IPS-18c (cell line): Measurements from ENCODE around the gene RASD1.
A peak's percentile ranks its signal among the peaks of the same experiment; 100 is the strongest.

Experiments
- H3K4me3 ChIP-seq: 2 replicates; pipeline ENCODE4 v1.7.0; 2013; ENCODE audit warnings: low read depth, mild to moderate bottlenecking, low read length, moderate library complexity; ENCODE audit not compliant: insufficient read depth
- H3K9me3 ChIP-seq: one replicate; pipeline ENCODE4 v1.6.1; 2013; ENCODE audit warnings: mild to moderate bottlenecking, low read length, moderate library complexity; ENCODE audit not compliant: control insufficient read depth, insufficient read depth

The RASD1 gene

GRCh38 chr17:17505151-17505550 is 9.0 kb upstream of the RASD1 start:
- Histone ChIP-seq H3K9me3 (no peaks in the 10 kb centered on the region), H3K4me3 (no peak overlapping the region)

DNA sequence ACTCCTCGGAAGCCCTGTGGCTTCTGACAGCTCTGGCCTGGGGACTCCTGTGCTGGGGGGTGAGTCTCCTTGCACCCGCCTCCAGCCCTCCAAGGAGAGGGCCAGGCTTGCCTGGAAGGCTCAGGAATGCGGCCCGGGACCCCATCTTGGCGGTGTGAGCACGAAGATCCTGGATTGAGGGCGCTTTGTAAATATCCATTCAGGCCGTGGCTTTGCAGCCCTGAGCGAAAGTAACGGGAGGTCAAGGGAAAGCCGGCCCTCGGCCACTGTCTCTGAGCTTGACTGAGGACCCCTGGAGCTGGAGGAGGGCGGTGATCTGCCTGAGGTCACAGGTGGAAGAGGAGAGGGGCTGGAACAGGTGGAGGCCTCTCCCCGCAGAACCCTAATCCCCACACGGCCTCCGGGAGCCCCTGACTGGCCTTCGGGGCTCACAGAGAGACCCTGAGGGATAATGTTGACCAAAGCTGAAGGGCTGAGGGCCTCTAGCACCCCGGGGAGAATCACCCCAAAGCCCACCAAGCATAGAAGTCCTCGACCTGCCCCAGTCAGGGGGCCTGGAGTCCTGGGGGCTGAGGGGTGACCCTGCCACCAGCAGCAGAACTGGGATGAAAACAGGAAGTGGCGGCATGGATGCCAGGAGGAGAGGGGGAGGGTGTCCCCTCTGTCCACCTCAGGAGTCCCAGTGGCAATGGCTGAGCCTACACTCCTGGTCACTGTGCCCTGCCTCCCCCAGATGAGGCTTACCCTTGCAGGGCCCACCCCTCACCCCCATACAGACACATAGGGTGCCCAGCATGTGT is 8.3 kb upstream of the RASD1 start:
- H3K9me3 ChIP-seq, result no peaks in the 10 kb centered on the region
- no peak overlapping the region for H3K4me3 ChIP-seq

GRCh38 chr17:17503566-17504130 is 7.5 kb upstream of the RASD1 start:
- no peaks in the 10 kb centered on the region for H3K9me3 ChIP-seq

DNA sequence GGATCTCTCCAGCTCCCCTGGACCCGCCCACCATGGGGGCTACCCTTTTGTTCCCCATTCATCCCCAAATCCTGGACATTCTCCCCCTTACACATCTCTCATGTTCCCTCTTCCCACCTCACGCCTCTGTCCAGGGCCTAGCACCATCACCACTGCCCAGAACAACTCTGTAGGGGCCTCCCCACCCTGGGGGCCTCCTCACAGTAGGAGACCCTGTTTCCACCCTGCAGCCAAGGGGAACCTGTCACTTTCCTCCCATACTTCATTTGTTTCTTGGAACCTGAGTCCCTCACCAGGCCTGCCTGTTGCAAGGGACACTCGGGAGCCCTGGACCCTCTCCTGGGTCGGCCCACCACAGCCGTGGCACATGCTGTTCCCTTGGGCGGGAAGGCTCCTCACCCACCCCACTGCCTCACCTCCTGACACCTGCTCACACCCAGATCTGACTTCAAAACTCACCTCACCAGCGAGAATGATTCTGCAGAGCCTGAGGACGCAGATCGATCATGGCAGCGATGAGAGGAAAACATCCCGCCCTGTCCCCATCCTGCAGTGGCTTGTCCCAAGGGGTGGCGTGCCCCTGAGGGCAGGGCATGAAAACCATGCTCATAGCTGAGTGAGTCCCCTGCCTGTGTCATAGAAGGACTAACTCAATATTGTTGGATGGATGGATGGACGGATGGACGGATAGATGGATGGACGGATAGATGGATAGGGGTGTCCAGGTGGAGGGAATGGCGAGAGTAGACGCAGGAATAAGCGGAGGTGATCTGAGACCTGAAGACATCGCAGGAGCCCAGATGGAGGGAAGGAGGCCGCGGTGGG is 6.8 kb upstream of the RASD1 start:
- Histone ChIP-seq H3K9me3 (no peaks in the 10 kb centered on the region), H3K4me3 (no peak overlapping the region)

More at GRCh38 chr17:17503566-17504130, 7.5 kb upstream of the RASD1 start:
- H3K4me3 ChIP-seq, result no peak overlapping the region

GRCh38 chr17:17500999-17501605 is 4.9 kb upstream of the RASD1 start:
- H3K9me3 ChIP-seq, result no peaks in the 10 kb centered on the region
- H3K4me3 ChIP-seq, result no peak overlapping the region

DNA sequence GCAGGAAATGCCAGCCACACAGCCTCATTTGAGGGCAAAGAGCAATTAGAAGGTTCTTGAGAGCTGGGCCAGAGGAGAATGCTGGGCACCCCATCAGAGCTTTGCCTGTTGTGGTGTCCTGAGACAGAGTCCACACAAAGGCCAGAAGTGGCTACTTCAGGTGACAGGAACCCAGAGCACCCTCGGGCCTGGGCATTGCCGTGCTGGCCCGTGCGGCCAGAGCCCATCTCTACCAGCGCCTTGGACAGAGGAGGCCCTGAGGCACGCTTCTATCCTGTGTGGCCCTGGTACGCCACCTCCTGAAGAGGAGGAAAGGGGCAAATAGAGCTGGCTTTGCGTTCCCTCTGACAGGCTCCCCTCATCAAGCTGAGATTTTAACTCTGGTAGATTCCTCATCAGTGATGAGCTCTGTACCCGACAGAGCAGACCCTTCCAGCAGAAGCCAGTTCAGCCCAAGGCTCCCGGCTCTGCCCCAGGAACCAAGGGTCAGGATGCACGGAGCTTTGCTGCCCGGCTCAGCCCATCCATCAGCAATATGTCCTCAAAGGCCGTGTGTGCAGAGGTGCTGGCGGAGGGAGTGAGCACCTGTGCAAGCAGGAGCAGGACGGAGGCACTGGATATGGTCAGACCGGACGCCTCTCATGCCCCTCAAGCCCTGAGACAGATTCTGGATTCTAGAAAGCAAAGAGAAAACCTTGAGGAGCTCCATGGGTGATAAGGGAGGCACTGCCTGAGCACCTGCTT is 3.4 kb upstream of the RASD1 start:
- no peak overlapping the region for H3K4me3 ChIP-seq
- no peaks in the 10 kb centered on the region for H3K9me3 ChIP-seq

DNA sequence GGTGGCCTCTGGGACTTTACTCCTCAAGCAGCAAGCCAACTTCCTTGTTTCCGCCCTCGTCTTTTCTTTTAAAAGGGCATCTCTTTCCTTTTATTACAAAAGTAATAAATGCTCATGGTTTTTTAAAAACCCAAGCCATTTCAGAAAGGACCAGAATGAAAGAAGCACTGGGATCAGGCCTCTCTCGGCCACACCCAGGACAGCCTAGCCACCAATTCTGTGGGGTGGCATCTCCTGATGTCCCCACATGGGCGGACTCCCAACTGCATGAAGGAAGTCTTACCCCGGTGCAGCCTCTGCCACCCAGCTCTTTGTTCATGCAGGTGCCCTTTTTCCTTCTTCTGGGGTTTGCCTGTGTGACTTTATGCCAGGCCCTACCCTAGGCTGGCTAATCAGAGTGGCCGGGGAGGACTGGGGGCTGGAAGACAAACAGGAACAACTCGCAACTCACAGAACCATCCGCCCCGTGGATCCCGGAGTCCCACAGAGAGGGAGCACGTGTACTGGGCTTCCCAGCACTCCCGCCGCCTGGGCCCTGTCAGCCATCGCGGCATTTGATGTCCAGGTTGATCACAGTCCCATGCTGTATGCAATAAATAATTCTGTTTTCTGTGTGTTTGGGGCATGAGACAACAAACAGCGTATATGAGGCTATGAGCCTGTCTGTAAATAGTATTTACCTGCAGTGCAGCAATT is 2.6 kb upstream of the RASD1 start:
- Histone ChIP-seq H3K4me3 (no peak overlapping the region), H3K9me3 (no peaks in the 10 kb centered on the region)

DNA sequence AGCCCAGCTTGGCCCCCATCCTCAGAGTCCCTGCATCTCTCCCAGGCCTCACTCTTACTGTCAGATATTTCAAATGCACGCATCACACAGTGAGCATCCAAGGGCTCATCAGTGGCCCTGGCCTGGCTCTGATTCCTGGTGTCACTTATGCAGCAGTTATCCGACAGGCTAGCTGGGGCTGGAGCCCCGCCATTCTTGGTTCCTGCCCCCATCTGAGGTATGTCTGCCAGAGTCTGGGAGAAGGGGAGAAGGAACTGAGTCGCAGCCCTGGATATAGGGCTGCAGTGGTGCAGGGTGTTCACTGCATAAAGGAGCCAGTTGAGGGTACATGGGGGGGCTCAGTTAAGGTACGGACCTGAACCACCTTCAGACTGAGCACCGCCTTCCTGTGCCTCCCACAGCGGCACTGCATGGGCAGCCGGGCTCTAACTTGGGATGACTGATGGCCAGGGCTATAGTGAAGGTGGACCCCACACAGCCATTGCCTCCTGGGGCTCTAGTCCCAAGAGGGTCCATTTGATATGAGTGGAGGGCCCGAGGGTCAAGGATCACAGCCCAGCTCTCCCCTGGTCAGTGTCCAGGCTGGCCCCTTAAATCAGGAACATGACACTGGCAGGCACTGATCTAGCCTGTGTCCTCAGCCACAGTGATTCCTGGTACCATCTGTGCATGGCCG is 1.8 kb upstream of the RASD1 start:
- H3K9me3 ChIP-seq, result no peaks in the 10 kb centered on the region
- no peak overlapping the region for H3K4me3 ChIP-seq

DNA sequence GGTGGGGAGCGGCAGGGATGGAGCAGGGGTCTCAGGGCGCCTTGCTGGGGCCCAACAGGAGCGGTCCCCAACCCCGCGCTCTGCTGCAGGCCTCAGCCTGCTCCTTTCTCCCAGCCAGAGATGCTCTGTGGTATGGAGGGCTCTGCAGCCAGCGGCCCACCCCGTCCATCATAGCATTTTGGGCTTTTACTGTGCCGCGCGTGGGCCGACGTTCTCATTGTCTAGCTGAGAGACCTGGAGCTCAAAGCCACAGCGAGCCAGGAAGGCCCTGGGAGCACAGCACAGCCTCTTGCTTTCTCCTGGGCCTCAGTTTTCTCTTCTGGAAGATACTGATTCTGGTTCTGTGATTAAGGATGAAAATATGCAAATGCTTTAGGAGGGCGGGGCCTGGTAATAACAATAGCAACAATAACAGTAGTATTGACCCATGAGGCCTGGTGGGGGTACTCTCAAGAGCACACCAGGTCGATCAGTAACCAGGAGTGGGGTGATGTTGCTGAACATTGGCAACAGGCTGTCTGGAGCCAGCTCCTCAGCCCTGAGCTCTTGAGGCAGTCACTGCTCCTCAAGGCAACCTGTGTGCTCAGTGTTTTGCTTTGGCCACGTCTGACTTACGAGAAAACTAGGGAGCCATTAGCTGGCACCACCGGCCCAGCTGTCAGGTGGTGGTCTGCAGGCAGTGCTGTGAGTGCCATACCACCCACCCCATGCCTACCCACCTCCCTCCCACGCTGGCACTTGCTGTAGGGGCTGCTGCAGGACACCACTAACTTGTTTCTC is 1.1 kb upstream of the RASD1 start:
- no peaks in the 10 kb centered on the region for H3K9me3 ChIP-seq
- H3K4me3 ChIP-seq, result peak overlapping the region; percentile 24

- Histone ChIP-seq H3K4me3 (peak overlapping the region; percentile 78), H3K9me3 (no peaks in the 10 kb centered on the region)
These were observed 533 bp downstream of the RASD1 start for GRCh38 chr17:17495536-17496188.

- peak overlapping the region; percentile 78 for H3K4me3 ChIP-seq
- H3K9me3 ChIP-seq, result no peaks in the 10 kb centered on the region
These were observed 1.2 kb downstream of the RASD1 start for GRCh38 chr17:17494870-17495535.

DNA sequence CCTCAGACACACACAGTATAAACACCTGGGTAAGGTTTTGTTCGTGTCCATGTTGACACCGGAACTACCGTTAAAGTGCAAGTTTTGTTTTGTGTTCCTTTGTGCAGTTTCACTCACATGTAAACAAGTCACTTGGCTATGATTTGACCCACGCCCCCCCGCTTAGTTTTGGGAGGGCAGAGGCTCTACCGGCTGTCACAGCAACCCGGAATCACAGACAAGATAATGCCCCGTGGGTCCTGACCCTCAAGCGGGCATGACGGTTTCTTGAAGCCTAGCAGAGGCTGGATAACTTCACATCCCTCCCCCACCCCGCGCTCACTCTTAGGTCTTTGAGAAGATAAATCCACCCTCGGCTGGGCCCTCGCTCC is 1.7 kb downstream of the RASD1 start:
- no peaks in the 10 kb centered on the region for H3K9me3 ChIP-seq
- peak overlapping the region; percentile 78 for H3K4me3 ChIP-seq

DNA sequence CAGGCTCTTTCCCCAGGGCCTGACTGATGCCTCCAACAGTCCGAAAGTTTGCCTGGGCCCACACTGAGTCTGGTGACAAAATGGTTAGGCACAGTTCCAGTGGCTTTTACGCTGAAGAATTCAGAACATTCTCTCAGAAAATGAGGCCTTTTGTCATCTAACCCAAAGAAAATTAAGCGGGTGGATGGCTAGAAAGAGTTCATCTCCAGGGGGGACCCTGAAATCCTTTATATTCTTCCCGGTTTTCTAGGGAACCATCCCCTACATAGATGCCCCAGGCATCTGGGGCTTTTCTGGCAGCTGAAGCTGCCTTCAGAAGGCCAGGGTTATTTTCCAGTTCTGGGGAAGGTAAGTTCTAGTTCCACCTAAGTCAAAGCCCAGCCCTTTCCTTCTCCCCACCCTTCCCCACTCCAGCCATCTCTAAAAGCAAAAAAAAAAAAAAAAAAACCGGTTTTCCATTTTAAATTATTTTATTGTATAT is 2.2 kb downstream of the RASD1 start:
- no peaks in the 10 kb centered on the region for H3K9me3 ChIP-seq
- H3K4me3 ChIP-seq, result peak overlapping the region; percentile 3

DNA sequence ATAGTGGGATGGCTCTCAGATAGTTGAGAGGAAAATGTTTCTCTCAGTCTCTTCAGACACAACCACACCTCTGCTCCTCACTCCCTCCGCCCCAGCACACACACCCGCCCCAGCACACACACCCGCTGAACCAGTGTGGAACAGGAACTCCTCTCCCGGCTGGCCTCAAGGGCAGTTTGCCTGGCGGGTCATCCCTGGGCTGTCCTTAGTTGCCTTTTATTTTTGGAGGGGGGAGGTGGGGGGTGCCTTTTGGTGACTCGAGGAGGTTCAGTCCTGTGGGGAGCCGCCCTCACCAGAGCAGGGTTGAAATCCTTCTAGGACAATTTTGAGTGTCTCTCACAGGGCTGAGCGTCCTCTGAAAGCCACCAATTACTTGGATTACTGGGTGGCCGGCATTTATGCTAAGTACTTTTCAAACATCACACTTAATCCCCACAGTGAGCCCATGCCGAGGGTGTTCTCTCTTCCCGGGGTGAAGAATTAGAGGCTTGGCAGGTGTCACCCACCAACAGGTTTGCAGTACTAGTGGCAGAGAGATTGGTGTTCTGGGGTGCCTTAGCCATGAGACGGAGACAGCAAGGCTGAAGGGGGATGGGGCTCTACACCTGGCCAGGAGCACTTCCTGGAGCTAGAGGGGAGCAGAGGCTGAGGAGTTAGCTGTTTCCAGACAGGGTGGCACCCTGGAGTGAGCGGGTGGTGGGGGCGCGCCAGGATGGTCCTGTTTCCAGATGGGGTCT is 2.8 kb downstream of the RASD1 start:
- H3K4me3 ChIP-seq, result peak overlapping the region; percentile 3; the same call in 1 of the 2 replicates
- no peaks in the 10 kb centered on the region for H3K9me3 ChIP-seq
